HG02973 (cell line): ENCODE data around the gene FLRT2.

Experiments
- ATAC-seq: cut with Tn5 transposase; IDR thresholded peaks from one replicate; pipeline ENCODE4 v1.9.1; 2021; ENCODE audit warnings: moderate library complexity; ENCODE audit not compliant: unreplicated experiment

The FLRT2 gene

DNA sequence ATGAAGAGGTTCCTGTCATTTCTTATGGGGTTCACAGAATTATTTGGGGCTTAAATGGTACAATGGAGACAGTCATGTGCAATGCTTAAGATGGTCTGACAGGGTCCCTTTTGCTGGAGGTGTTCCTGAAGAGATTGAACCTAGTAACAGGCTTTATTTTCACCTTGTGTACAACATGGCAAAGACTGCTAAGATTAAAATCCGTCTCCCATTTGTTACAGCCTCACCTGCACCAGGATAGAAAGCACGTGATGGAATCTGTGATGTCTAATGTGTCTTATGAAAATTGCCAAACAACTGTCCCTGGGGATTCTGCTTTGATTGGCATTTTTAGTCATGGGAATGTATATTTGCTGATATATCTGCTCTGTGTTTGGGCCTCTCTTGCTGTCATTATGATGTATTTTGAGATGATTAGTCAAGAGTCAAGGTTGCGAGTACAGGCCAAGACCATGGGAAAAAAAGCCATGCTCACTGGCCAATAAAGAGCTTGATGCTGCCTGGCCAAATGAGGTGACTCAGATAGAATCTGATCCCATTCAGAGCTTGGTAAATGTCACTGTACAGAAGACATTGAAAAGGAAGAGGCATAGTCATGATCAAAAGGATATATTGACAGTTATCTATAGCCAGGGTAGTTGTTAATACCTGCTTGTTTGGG, 96.1 kb downstream of the FLRT2 start:
- ATAC-seq = no peak

DNA sequence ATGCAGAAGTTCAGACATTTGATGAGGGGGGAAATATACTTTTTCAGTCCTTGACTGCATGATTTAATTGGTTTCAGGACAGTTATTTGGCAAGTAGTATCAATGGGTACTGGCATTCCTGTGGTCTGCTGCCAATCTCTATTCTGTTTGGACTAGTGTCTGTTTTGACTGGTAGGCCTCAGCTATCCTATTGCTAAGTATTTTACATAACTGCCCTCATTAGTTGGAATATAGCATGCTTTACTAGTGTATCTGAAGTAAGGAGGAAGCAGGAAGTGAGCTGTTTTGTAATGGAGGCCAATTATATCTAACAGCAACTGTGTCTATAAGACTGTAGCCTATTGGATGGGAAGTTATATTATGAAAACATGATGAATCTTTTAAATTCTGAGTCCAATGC, 104.3 kb downstream of the FLRT2 start:
- no peak for ATAC-seq

DNA sequence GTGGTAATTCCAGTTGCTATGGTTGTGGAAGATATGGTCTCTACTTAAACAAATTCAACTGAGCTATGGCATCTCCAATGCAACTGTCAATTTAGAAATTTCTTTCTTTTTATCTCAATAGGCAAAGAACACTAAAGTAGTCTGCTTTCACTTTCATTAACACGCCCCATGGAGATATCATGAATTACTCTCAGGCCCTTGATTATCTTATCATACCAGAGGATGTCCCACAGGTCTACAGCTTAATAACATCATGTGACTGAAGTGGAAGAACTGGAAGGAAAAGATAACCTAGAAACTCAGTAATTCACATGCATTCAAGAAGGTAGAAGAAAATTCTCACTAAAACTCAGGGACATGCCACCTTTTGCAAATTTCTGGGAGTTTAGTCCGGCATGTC, 114.3 kb downstream of the FLRT2 start:
- no peak for ATAC-seq

DNA sequence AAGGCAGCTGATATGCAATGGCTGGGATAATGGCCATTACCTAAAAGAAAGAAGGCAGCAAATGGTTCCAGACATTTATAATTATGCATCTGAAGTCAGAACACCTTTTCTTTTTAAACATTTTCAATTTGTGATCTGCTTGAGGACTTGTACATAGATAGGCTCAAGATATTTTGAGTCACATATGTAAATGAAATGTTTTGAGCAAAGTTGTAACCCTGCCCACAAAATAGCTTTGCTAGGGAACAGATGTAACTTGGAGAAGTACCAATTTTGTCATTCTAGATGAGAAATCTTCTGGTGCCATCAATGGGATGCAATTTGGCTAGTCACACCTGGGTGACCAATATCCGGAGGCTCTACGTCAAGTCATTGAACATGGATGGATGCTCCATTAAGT, 123.1 kb downstream of the FLRT2 start:
- ATAC-seq = no peak

DNA sequence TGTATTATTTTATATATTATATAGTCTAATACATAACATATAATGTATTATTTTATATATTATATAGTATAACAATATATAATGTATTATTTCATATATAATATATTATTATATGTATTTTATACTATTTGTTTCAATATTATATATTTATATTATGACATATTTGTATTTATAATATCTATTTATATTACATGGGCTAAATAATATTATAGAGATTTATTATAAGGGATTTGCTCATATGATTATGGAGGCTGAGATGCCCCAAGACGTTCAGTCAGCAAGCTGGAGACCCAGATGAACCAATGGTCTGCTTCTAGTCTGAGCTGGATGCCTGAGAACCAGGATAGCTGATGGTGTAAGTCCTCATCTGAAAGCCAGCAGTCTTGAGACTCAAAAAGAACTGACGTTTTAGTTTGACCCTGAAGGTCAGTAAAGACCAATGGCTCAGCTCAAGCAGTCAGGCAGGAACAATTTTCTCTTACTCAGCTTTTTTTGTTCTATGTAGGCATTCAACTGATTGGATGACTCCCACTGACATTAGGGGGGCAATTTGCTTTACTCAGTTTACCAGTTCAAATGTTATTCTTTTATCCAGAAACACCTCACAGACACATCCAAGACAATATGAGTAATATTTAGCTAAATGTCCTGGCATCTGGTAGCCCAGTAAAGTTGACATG, 130.4 kb downstream of the FLRT2 start:
- no peak for ATAC-seq

DNA sequence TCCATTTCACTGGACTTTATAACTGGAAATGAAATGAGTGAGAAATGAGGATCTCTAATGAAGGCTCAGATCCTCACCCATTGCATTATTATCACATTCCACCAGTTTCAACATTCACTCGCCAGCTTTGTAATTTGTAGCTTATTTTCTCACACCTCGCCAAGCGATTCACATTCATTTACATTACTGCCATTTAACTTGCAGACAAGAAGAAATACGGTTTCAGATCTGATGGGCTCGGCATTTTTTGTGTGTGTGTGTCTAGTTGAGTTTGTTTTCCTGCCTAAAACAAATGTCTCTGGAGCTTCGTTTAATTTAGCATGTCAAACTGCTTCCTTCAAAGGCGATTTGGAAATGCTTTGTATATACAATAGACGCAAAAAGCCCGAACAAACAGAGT, 132.2 kb downstream of the FLRT2 start:
- ATAC-seq = no peak

DNA sequence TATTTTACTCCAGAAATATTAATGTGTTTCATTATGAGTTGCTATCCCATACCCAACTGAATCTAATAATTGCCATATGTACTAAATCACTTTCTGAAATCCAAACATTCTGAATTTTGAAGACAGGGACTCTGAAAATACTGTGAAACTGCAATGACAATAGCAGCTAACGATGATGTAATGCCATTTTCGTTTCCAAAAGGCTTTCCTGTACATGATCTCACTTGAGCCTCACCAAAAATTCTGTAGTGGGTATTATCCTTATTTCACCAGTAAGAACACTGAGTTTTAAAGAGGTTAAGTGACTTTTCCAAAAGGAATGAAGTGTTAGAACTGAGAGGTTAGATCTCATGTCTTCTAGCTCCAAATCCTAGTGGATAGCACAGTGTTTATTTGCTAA, 133.3 kb downstream of the FLRT2 start:
- ATAC-seq = no peak

DNA sequence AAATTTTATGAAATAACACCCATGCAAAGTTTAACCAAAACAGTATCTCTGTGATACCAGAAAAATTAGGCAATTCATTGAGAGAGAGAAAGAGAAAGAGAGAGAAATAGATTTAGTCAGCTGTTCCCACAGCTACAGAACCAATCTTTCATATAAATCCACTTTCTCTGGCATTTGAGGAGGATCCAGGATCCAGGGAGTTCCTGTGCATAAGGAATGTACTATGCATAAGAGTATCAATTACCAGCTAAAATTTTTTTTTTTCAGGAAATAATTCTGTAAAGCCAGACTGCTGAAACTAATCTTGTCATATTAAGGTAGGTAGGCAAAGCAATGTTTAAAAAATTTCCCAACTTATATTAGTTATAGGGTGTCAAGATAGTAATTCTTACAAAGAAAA, 133.7 kb downstream of the FLRT2 start:
- no peak for ATAC-seq

DNA sequence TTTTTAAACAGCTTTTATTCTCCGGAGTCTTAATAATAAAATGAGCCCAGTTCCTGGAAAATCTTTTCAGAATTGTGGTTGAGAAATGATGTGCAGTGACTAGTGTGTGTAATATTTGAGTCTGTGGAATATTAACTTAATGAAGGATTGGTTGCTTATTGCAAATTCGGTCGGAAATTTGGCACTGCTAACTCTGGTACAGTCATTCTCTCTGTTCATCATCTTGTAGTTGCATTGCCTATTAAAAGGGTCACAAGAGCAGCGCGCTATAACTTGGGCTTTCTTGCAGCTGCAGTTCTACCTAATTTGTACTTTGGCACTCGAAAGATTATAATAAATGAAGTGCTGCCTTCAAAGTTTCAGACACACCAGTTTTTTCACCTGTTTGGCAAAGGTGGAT, 146.0 kb downstream of the FLRT2 start:
- ATAC-seq = no peak

DNA sequence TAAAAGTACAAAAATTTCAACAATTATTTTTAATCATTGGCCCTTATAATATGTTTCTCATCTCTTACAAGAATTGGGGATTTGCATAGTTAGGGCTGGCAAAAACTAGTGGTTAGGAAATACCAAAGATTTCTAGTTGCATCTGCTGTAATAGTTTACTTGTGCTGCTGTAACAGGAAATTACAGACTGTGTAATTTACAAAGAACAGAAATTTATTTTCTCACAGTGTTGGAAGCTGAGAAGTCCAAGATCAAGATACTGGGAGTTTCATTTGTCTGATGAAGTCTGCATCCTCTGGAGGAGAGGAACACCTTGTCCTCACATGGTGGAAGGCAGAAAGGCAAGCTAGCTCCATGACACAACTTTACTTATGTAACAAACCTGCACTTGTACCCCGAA, 157.0 kb downstream of the FLRT2 start:
- ATAC-seq = no peak

DNA sequence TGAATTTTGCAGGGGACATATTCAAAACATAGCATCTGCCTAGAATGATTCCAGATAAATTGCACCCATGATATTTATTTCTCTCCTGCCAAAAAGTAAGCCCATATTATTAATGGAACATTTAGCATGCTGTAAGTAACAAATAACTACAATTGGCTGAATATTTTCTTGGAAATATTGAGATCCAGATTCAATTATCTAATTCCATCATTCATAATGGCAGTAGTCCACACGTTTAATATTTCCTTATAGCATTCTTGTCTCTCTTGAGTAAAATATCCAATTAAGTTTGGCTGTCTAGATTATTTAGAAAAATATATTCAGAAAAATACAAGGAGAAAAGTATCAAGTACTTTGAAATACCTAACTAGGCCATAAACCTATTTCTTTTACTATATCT, 157.5 kb downstream of the FLRT2 start:
- no peak for ATAC-seq

DNA sequence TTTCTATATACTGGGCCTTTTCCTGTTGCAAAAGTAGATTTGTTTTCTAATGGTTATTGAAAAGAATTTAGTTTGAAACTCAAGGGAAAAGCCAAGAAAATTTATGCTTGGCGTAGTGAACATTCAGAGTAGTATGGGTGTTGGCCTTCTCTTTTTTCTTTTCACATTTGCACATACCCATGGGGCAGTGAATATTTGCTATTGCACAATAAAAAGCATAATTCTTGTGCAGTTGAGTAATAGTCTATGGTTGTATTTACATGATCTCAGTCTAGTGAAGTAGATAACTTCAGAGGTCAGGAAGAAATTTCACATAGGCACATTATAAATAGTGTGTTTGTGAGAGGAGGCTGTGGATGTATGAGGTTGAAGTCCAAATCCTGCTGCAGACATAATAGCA, 158.1 kb downstream of the FLRT2 start:
- ATAC-seq = no peak

DNA sequence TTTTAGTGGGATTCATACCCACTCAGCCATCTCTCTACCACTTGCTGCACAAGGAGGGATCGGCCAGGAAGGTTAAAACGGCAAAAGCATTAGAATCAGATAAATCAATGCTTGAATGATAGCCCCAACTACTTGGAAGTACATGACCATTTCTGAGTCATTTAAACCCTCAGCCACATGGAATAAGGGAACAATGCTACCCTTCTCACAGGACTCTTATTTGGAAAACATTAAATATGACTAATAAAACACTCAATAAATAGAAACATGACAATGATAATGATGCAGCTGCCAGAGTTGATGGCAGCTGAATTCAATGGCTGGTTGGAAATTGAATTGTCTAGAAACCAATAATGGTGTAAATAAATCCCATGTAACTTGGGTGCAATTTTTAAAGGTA, 165.4 kb downstream of the FLRT2 start:
- no peak for ATAC-seq

DNA sequence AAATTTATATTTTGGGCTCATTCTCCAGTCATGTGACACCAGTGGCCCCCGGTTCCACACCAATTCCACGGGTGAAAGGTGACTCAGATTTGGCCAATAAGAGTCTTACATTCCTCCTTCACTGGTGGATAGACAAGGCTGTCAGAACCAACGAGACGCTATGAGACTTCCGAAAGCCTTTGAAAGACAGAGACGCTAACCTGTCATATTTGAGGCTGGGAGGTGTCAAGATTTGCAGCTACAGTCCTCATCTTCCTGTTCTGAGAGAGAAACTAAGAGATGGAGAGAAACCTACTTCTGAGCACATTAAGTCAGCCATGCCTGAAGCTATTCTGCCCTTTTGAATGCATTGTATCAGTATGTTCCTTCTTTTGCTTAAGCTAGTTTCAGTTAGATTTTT, 171.2 kb downstream of the FLRT2 start:
- ATAC-seq = no peak

DNA sequence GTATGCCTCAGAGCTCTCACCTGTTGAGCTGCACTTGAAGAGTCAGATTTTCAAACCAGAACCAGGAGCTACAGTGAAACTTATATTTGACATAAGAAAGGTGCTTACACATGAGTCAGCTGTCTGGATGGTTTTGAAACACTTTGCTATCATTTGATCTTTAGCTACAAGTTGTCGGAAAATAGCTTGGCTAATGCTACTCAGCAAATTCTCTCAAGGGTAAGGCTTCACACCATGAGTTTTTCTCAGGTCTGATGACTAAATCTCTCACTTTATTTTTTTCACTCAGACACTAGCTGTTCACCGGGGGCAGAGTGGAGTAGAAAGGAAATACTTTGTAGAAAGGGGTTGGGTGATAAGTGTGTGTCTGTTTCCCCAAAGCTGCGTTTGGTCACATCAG, 171.8 kb downstream of the FLRT2 start:
- no peak for ATAC-seq

DNA sequence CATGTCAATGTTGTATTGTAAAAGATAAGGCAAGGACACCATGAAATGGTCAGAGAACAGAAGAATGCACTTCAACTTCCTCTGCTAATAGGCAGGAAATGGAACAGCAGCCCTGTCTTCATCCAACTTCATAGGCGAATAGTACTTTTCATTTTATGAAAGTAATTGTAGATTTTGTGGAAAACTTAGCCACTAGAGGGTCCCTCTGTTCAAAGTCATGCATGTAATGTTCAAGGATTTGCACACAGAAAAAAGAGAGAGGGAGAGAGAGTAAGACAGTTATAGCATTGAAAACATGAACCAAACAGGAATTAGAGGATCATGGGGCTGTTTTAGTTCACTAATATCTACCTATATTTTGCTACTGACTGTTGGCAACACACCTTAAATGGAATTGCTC, 172.2 kb downstream of the FLRT2 start:
- ATAC-seq = no peak

DNA sequence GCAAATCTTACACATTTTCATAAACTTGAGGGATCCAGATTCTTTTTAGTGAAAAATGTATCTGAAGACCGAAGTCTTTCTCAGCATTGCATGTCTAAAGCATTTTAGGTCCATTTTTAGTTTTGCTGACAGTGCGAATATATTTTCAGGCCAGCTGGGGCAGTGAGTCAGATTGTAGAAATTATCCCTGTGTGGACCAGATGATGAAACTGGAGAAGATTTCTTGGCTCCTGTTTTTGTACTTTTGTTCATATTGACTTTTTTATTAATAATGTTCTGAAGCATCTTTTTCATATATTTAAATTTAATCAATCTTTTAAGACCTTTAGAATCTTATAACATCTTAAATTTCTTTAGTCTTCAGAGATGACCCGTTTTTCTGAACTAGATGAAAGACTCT, 173.1 kb downstream of the FLRT2 start:
- ATAC-seq = no peak
